Measurements from ENCODE around the gene TSPAN33. TPM values are rescaled to one million over a fixed set of nuclear protein-coding genes. Genes with fewer than 3 reads are reported as not detected.

Gene TSPAN33
- total and polyA plus RNA-seq, 10 of the 15 experiments (the other 5 are each of a cell fraction or from before 2014, with no cell fraction given): 12.0 to 123 (median 86.3) TPM

- TF ChIP-seq PRDM15 (CRISPR knock-in tag; IDR thresholded peaks at IDR 0.05) (no peak), ZBTB4 (CRISPR knock-in tag; IDR thresholded peaks at IDR 0.05) (no peak), RAD51 (IDR thresholded peaks at IDR 0.05) (peak; percentile 33; the same call in 1 of the 2 replicates)
Measured at GRCh38 chr7:129146237-129146979, 1.9 kb downstream of the TSPAN33 start (continued).

Data from GM12878 (cell line).